CD4-positive, alpha-beta T cell (primary cell): ENCODE data around the gene CDYL. TPM values are rescaled to one million over a fixed set of nuclear protein-coding genes. Genes with fewer than 3 reads are reported as not detected.

Experiments used
- ATAC-seq: fragments of 200-7000 bp; cut with Tn5 transposase; one replicate; pipeline ENCODE4 v1.10.0; 2022; ENCODE audit warnings: mild to moderate bottlenecking; ENCODE audit not compliant: poor library complexity
- CTCF ChIA-PET: fragments of 350-600 bp; sonication (Branson Sonifier 250); formaldehyde crosslinking; loops from one replicate; lab custom pipeline; 2021; ENCODE audit warnings: antibody characterized with exemption, inconsistent platforms; lab: Charles Lee
- POLR2A ChIA-PET: fragments of 350-600 bp; sonication (Branson Sonifier 250); formaldehyde crosslinking; loops from one replicate; lab custom pipeline; 2021; ENCODE audit warnings: antibody characterized with exemption, inconsistent platforms; lab: Charles Lee
- DNase-seq, 14 experiments: peaks; one replicate each; pipeline ENCODE4 v3.0.0-alpha.2; 2013 to 2020; ENCODE audit warnings: mixed read lengths in 2 of 14
- H3K27ac ChIP-seq, 2 donors: one replicate each; pipeline versions ENCODE4 v1.5.1 to v1.7.0; 2013; ENCODE audit warnings: low read length in 2 of 2, low read depth in 1 of 2, mild to moderate bottlenecking in 1 of 2
- H3K27me3 ChIP-seq, 2 experiments: 1 replicate in 1 of 2; 2 replicates in 1 of 2; pipeline versions ENCODE4 v1.6.1 to v1.7.0; 2013; ENCODE audit warnings: low read length in 2 of 2, control low read depth in 1 of 2, mild to moderate bottlenecking in 1 of 2, moderate library complexity in 1 of 2; ENCODE audit not compliant: insufficient read depth in 2 of 2, control insufficient read depth in 1 of 2
- H3K36me3 ChIP-seq: one replicate; pipeline ENCODE4 v1.6.1; 2013; ENCODE audit warnings: low read length, control low read depth; ENCODE audit not compliant: insufficient read depth
- H3K4me1 ChIP-seq: one replicate; pipeline ENCODE4 v1.6.1; 2013; ENCODE audit warnings: low read length, control low read depth; ENCODE audit not compliant: insufficient read depth
- H3K4me3 ChIP-seq: one replicate; pipeline ENCODE4 v1.5.1; 2013; ENCODE audit warnings: mild to moderate bottlenecking, low read length, moderate library complexity
- H3K9me3 ChIP-seq, 2 experiments: 1 replicate in 1 of 2; 2 replicates in 1 of 2; pipeline versions ENCODE4 v1.6.1 to v1.7.0; 2013; ENCODE audit warnings: low read length in 2 of 2, mild to moderate bottlenecking in 2 of 2, control low read depth in 1 of 2, moderate library complexity in 1 of 2; ENCODE audit not compliant: control insufficient read depth in 1 of 2, insufficient read depth in 1 of 2
- H3K27ac Mint-ChIP-seq: one replicate; pipeline ENCODE4 v1.8.0; 2020; ENCODE audit warnings: mixed read lengths
- H3K27me3 Mint-ChIP-seq: one replicate; pipeline ENCODE4 v1.8.0; 2021; ENCODE audit warnings: mixed read lengths
- H3K36me3 Mint-ChIP-seq: one replicate; pipeline ENCODE4 v1.8.0; 2021; ENCODE audit warnings: low read depth, mixed read lengths
- H3K4me1 Mint-ChIP-seq: one replicate; pipeline ENCODE4 v1.8.0; 2021; ENCODE audit warnings: low read depth, mixed read lengths
- H3K4me3 Mint-ChIP-seq: one replicate; pipeline ENCODE4 v1.8.0; 2020; ENCODE audit warnings: mild to moderate bottlenecking, mixed read lengths
- H3K9me3 Mint-ChIP-seq: one replicate; pipeline ENCODE4 v1.8.0; 2020; ENCODE audit warnings: mixed read lengths
- intact Hi-C, 2 experiments: fragments of 100-400 bp; cut with DNase I in 1 of 2; cut with micrococcal nuclease in 1 of 2; formaldehyde crosslinking; loops; one replicate each; pipeline versions ENCODE4 v1.15.1 to v1.9.0; 2023 to 2025; cut with DNase I, micrococcal nuclease
- total RNA-seq, 174 experiments: library from RNA in 2 of 174; stranded (reverse) in 2 of 174; gene quantifications; one replicate each; pipeline ENCODE4 v1.2.3 and lab custom pipeline; 2021 to 2026
- TF ChIP-seq, protein P1 (sequence below): fragments of 200-600 bp; IDR thresholded peaks from one replicate; pipeline ENCODE4 v1.8.0; 2022; ENCODE audit warnings: antibody characterized with exemption, mild to moderate bottlenecking

The CDYL gene
- total RNA-seq, 2 experiments from 2014 or later = 23.8 to 23.9 TPM

DNA sequence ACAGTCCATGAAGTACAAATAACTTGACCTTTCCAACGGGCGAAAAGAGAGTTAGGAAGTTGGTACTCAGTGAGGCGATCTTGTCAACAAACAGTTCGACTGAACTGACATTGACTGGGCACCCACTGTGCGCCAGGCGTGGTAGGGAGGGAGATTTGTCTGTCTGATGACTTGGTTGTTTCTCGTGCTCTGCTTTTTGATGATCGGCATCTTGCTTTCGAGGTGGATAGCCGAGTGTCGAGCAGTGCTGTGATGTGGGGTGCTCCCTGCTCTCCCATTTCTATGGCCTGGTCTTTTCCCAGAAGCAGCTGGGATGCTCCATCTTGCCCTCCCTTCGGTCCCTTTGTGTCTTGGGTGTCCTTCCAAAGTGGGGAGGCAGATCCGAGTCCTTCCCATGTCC is 197.2 kb downstream of the CDYL start:
- ATAC-seq (no peak), DNase-seq (no peak)
- Mint-ChIP-seq H3K9me3 (peaks cover 6% of the 10 kb centered on the region), H3K36me3 (no peaks in the 10 kb centered on the region), H3K27me3 (peaks cover 8% of the 10 kb centered on the region), H3K4me3 (no peak overlapping the region), H3K4me1 (no peaks in the 10 kb centered on the region), H3K27ac (no peak overlapping the region)
- Histone ChIP-seq H3K27me3 (no peaks in the 10 kb centered on the region), H3K27ac (no peak overlapping the region), H3K4me1 (no peaks in the 10 kb centered on the region), H3K36me3 (no peaks in the 10 kb centered on the region), H3K9me3 (peaks cover 0 to 11% of the 10 kb centered on the region in 2 experiments), H3K4me3 (no peak overlapping the region)
- TF ChIP-seq, protein P1, sequence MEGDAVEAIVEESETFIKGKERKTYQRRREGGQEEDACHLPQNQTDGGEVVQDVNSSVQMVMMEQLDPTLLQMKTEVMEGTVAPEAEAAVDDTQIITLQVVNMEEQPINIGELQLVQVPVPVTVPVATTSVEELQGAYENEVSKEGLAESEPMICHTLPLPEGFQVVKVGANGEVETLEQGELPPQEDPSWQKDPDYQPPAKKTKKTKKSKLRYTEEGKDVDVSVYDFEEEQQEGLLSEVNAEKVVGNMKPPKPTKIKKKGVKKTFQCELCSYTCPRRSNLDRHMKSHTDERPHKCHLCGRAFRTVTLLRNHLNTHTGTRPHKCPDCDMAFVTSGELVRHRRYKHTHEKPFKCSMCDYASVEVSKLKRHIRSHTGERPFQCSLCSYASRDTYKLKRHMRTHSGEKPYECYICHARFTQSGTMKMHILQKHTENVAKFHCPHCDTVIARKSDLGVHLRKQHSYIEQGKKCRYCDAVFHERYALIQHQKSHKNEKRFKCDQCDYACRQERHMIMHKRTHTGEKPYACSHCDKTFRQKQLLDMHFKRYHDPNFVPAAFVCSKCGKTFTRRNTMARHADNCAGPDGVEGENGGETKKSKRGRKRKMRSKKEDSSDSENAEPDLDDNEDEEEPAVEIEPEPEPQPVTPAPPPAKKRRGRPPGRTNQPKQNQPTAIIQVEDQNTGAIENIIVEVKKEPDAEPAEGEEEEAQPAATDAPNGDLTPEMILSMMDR = no peak
- intact Hi-C loops = no loop called here
- POLR2A ChIA-PET = no interaction called here
- CTCF ChIA-PET = no interaction called here

DNA sequence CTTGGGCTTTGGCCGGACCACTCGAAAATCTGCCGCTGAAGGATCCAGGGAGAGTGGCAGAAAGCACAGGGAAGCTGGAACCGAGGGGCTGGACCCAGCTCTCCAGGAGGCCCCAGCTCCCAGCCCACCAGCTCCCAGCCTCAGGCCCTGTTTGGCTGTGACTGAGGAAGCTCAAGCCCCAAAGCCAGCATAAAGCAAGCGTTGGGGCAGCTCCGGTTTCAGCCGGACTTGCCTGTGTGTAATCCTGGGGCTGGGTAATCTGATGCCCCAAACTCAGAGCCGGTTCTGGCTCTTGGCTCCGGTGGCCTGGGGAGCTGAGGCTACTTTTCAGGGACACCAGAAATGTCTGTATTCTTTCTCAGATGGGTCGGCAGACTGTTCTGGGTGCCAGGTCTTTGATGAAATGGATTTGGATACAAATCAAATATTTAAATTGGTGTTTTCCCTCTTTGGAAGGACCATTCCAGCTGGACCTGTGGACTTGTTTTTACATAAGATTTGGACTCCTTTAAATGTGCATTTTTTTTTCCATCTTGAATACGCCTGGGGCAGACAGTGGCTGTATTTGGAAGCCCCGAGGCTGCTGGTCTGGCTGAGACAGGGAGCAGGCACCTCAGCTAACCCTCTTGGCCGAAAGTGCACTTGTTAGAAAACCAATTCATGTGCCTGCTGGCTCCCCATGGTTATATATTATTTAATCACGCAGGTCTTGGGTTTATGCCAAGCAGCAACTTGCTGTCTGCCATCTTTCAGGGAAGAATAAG is 198.0 kb downstream of the CDYL start:
- intact Hi-C loops = no loop called here
- Histone ChIP-seq H3K27ac (no peak overlapping the region), H3K4me3 (no peak overlapping the region), H3K27me3 (peaks cover 0 to 3% of the 10 kb centered on the region in 2 experiments), H3K36me3 (no peaks in the 10 kb centered on the region), H3K4me1 (no peaks in the 10 kb centered on the region), H3K9me3 (peaks cover 4 to 12% of the 10 kb centered on the region in 2 experiments)
- Mint-ChIP-seq H3K4me1 (no peaks in the 10 kb centered on the region), H3K4me3 (no peak overlapping the region), H3K27ac (no peak overlapping the region), H3K36me3 (no peaks in the 10 kb centered on the region), H3K27me3 (peaks cover 8% of the 10 kb centered on the region), H3K9me3 (peaks cover 8% of the 10 kb centered on the region)
- CTCF ChIA-PET = no interaction called here
- no peak for DNase-seq
- TF ChIP-seq, protein P1 = no peak
- ATAC-seq = no peak
- POLR2A ChIA-PET = no interaction called here

DNA sequence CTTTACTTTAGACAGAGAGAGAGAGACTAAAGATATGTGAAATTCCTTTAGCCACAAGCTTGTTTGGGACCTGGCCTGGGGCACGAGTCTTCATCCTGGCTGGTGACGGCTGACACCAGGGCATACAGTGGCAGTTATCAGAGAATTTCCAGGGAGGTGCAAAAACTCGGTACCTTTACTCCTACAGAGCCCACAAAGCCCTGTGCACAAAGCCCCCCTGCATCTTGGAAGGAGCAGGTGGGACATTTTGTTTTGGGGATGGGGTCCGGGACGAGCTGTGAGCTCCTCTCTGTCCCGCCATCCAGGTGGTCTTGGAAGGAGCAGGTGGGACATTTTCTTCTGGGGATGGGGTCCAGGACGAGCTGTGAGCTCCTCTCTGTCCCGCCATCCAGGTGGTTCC is 198.8 kb downstream of the CDYL start:
- POLR2A ChIA-PET = no interaction called here
- Histone ChIP-seq H3K4me1 (no peaks in the 10 kb centered on the region), H3K4me3 (no peak overlapping the region), H3K27ac (no peak overlapping the region), H3K9me3 (peaks cover 12% of the 10 kb centered on the region in 2 experiments), H3K27me3 (peaks cover 0 to 4% of the 10 kb centered on the region in 2 experiments), H3K36me3 (no peaks in the 10 kb centered on the region)
- intact Hi-C loops = no loop called here
- Mint-ChIP-seq H3K27ac (no peak overlapping the region), H3K9me3 (peaks cover 13% of the 10 kb centered on the region), H3K36me3 (peaks cover 6% of the 10 kb centered on the region), H3K4me3 (no peak overlapping the region), H3K4me1 (no peaks in the 10 kb centered on the region), H3K27me3 (peaks cover 8% of the 10 kb centered on the region)
- ATAC-seq (no peak), DNase-seq (no peak)
- TF ChIP-seq, protein P1 = no peak
- CTCF ChIA-PET = no interaction called here
